HG03432 (cell line): ENCODE data around the gene SIPA1.
A peak's percentile ranks its signal among the peaks of the same experiment; 100 is the strongest.

Experiments
- ATAC-seq: cut with Tn5 transposase; IDR thresholded peaks from one replicate; pipeline ENCODE4 v1.9.1; 2021; ENCODE audit warnings: mild to moderate bottlenecking, moderate library complexity; ENCODE audit not compliant: unreplicated experiment

The SIPA1 gene

DNA sequence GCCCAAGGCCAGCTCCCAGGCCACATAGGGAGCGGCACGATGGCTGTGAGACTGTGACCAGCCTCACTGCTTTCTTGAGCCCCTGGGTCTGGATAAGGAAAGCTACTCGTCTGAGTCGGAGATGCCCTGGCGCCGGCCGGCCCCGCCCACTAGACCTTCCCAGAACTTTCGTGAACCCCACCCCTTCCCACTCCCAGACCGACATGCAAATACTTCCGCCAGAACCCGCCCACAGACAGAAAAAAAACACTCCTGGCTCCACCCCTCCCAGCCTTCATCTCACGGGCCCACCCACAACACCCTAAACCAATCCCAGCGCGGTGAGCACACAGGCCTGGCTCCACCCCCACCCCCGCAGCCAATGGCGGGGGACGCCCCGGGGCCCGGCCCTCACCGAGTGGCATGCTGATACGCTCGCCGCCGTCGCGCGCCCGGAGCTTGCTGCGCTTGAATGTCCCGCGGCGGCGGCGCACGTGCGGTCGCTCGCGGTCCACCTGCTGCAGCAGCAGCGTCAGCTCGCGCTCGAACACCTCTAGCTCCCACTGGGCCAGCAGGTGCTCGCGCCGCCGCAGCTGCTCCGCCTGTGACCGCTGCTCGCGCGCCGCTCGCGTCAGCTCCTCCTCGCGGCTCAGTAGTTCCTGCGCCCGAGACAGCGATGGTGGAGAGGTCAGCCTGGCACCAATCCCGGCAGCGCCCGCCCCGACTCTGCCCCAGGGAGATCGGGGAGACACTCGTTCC lies 30.9 kb upstream of the SIPA1 start:
- ATAC-seq = no peak

DNA sequence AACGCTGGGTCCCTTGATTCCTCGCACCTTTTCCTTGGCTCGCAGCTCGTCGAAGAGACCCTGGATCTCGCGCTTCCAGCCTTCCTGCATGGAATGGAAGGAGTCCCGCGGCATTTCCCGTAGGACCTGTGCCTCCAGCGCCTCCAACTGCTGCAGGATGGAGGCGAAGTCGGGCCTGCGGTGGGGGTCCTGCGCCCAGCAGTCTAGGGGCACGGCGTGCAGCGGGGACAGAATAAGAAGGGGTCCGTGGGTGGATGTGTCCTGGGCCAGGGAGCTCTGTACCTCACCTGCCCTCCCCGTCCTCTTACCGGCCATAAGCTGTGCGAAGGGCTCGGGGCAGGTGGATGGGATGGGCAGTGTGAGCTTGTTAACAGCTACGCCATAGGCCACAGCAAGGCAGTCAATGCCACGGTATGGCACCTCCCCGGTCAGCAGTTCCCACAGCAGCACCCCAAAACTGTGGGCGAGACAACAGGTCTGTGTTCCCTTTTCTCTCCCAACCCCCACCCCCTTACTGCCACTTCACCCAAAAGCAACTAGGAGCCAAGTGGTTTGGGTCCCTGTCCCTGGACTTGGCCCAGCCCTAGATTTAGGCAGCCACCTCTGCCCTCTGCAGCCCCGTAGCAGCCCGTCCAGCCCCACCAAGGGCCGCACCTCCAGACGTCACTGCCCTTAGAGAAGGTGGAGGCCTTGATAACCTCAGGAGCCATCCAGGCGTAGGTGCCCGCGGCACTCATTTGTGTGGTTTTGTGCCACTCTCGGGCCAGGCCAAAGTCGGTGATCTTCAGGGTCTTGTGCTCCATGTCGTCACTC lies 30.1 kb upstream of the SIPA1 start:
- no peak for ATAC-seq

- no peak for ATAC-seq
These were observed 28.7 kb upstream of the SIPA1 start for GRCh38 chr11:65609229-65609628.

DNA sequence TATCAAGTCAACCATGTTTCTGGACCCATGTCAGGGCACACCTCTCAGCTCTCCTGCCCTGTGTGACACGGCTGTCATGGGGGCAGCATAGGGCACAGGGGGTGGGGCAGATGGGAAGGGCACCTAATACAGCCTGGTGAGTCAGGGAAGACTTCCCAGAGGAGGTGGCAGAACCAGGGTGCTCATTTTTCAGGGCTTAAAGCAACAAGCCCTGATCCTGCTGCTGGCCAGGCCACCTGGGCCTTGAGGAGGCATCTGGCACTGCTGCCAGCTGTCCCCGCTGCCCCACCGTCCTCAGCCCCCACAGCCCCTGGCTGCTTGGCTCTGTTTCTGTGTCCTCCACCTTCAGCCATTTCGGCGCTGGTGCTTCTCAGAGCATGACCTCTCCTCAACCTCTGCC lies 28.2 kb upstream of the SIPA1 start:
- no peak for ATAC-seq

GRCh38 chr11:65610404-65610803 lies 27.5 kb upstream of the SIPA1 start:
- no peak for ATAC-seq

DNA sequence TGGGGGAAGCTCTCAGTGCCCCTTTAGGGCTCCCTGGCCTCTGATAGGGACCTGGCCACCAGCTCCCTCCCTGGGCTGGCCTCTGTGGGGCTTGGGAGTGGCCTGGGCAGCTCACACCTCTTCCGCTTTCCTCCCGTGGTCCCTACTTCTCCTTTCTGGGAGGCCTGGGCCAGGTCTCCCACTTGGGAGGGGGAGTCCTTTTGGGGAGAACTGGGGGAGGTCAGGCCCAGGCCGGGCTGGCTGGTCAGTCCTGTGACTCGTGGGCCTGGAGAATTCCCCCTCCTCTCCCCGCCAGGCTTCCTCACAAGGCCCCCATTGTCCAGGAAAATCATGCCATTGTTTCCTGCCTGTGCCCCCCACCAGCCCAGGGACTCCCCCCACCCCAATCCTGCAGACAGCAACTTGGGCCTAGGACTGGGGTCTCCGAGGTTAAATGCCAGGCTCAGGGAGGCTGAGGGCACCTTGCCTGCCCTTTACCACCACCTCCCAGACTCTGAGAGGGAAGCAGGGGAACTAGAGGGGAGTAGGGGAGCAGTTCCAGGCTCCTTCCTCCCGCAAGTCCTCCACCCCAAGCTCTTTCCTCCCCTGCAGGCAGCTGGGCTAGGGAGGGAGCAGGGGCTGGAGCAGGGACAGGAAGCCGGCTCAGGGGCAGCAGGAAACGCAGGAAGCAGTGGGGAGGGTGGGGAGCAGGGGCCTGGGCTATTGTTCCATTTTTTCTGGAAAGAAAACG lies 26.7 kb upstream of the SIPA1 start:
- ATAC-seq = no peak

DNA sequence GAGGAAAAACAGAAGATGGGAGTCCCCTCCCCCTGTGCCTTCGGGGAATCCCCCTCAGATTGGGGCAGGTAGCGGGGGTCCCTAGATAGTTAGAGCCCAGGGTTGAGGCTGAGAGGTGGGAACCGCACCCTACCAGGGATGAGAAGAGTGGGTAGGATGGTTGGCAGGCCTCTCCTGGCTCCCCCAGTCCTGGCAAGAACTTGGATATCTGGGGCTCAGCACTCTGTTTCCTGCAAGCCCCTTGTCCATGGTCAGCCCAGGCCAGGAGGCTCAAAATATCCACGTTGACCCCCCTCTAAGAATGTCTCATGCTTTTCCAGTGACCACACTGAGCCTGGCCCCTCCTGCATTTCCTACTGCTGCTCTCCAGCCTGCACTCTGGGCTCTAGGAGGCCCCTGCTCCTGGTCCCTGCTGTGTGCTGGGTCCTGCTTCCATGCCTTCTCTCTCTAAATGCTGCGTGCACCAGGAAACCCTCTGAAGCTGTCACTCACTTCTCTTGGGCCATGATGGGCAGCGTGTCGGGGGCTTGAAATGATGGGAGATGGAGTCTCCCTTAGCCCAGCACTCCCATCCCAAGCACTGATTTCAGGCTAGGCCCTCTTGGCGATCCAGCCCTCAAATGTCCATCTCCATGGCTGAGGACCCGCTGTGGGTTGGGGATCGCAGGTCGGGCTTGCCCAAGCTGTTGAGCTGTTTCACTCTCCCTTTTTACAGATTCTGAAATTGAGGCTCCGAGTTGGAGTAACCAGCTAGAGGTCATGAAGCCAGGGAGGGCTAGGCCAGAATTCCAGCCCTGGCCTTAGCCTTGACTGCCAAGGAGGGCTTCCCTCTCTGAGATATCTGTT lies 25.9 kb upstream of the SIPA1 start:
- no peak for ATAC-seq

GRCh38 chr11:65612691-65613090 lies 25.2 kb upstream of the SIPA1 start:
- ATAC-seq = no peak

GRCh38 chr11:65613091-65613928 lies 24.6 kb upstream of the SIPA1 start:
- no peak for ATAC-seq

- ATAC-seq = peak; percentile 75
These were observed 22.5 kb upstream of the SIPA1 start, which contains the start of gene PCNX3 for GRCh38 chr11:65615229-65615949. TSS of gene PCNX3 (plus strand) at chr11:65615776. CDS start at chr11:65616312, 536 bp downstream.

DNA sequence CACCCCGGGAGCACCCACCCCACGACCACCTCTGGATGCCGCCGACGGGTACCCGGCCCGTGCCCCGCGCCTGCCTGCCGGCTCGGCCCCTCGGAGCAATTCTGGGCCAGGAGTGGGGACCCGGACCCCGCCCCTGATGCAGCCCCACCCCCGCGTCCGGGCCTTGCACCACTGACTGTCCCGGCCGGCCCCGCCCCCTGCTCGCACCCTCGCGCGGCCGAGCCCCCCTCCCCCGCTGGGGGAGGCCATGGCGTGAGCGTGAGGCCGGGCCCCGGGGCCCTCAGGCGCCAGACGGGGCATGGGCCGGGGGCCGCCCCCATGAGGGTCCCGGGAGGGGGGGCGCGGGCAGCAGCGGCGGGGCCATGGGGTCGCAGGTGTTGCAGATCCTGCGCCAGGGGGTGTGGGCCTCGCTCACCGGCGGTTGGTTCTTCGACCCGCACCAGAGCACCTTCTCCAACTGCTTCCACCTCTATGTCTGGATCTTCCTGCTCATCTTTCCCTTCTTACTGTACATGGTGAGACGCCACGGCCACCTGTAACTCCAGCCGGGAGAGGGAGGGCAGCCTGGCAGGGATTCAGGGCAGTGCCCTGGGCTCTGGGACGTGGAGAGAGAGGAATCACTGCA lies 21.8 kb upstream of the SIPA1 start:
- peak; percentile 2 for ATAC-seq

DNA sequence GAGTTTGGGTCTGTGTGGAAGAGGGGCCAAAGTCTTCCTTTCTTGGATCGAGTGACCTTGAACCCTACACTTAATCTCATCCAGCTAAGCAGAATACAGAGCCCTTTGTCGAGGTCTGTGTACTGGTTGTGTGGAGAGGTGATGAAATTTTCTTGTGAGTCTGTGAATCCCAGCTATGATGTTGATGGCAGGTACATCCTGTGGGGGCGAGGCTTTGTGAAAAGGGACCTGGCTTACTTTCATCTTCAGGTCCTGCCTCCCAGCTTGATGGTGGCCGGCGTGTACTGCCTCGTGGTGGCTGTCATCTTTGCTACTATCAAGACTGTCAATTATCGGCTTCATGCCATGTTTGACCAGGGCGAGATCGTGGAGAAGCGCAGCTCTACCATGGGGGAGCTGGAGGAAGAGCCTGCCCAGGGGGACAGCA lies 21.3 kb upstream of the SIPA1 start:
- ATAC-seq = no peak

GRCh38 chr11:65617136-65617850 lies 20.6 kb upstream of the SIPA1 start:
- no peak for ATAC-seq

DNA sequence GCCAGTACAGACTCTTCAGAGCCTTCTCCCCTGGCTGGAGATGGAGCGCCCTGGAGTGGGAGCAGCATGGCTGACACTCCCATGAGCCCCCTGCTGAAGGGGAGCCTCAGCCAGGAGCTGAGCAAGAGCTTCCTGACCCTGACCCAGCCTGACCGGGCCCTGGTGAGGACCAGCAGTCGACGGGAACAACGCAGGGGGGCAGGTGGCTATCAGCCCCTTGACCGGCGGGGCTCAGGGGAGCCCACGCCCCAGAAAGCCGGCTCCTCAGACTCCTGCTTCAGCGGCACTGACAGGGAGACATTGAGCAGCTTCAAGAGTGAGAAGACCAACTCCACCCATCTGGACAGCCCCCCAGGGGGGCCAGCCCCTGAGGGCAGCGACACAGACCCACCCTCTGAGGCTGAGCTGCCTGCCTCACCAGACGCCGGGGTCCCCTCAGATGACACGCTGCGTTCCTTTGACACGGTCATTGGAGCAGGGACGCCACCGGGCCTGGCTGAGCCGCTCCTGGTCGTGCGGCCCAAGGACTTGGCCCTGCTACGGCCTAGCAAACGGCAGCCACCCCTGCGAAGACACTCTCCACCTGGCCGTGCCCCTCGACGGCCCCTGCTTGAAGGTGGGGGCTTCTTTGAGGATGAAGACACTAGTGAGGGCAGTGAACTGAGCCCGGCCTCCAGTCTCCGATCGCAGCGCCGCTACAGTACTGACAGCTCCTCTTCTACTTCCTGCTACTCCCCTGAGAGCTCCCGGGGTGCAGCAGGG lies 19.7 kb upstream of the SIPA1 start:
- no peak for ATAC-seq

DNA sequence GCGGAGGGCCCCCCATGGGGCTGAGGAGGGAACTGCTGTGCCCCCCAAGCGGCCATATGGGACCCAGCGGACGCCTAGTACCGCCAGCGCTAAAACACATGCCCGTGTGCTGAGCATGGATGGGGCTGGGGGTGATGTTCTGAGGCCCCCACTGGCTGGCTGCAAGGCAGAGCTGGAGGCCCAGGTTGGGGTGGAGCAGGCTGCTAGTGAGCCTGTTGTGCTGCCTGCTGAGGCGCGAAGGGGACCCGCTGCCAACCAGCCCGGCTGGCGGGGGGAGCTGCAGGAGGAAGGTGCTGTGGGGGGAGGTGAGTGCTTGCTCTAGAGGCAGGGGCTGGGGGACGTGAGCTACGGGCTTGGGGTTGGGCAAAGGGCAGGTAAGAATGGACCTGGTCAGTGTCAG lies 19.1 kb upstream of the SIPA1 start:
- ATAC-seq = no peak

- ATAC-seq = no peak
These were observed 18.5 kb upstream of the SIPA1 start for GRCh38 chr11:65619281-65619928.

DNA sequence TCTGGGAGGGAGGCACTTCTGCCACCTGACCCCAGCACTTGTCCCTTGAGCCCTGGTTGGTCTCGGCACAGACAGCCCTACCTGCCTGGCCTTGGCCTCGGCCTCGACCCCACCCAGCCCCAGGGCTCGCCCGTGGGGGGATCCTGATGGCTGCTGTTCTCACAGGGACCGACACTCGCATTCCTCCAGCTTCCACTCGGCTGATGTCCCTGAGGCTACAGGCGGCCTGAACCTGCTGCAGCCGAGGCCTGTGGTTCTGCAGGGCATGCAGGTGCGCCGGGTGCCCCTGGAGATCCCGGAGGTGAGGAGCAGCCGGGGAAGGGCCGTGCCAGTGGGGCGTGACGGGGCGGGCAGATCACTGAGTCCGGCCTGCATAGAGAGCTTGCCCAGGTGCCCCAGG lies 17.2 kb upstream of the SIPA1 start:
- no peak for ATAC-seq
